Omental fat pad (tissue), 4 donors: Measurements from ENCODE around the gene RIBC1. TPM values are rescaled to one million over a fixed set of nuclear protein-coding genes. Genes with fewer than 3 reads are reported as not detected.

Experiments
- small RNA-seq: library from RNA; depleted of rRNA; stranded (forward); fragments of <200 nt; gene quantifications from one replicate; pipeline ENCODE3, GENCODE V24; 2016
- total RNA-seq, 4 donors: library from RNA; depleted of rRNA; stranded (reverse); fragments of >200 nt; gene quantifications; one replicate each; pipeline ENCODE4 v1.1.0, GENCODE V29; 2016

The RIBC1 gene
- total RNA-seq, 4 donors from 2014 or later = 0.38 to 1.9 (median 0.74) TPM; not detected in 1

Small RNA genes lying within 50 kb of the gene (small RNA-seq; reads per million reads assigned to genes)
- gene MIR6857 = not detected
- not detected for gene VTRNA3-1P

Other genes with a start within 250 kb of the RIBC1 start
- gene KDM5C, start 197.7 kb upstream of the RIBC1 start, total RNA-seq = 100 to 1,000 TPM in 2 of 4 donors, 10 to 100 TPM in 2; 74.9 to 101 (median 93.1) TPM
- 10 to 100 TPM; 12.2 to 14.8 (median 14.0) TPM for gene IQSEC2, start 141.3 kb upstream of the RIBC1 start, total RNA-seq
- 10 to 100 TPM; 29.1 to 38.1 (median 29.7) TPM for gene SMC1A, start 219 bp upstream of the RIBC1 start, total RNA-seq
- gene HSD17B10, start 11.5 kb downstream of the RIBC1 start, total RNA-seq = 10 to 100 TPM; 69.7 to 92.0 (median 80.7) TPM